ENCODE measurements around the gene PAPPA2.
A peak's percentile ranks its signal among the peaks of the same experiment; 100 is the strongest.

The PAPPA2 gene

DNA sequence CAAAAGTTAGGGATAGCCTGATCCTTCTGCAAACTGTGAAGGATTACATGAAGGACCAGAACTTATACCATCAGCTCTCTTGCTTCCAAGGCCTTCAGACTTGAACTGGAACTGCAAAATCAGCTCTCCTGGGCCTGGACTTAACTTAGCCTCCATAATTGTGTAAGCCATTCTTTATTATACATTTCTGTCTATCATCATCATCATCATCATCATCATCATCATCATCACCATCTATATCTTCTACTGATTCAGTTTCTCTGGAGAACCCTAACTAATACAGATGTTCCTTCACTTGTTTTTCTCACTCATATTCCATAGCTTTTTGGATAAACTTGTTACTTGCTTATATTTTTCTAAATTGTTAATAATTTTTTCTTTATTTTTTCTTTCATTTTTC, 50.0 kb downstream of the PAPPA2 start:
- CTCF ChIA-PET, result interaction anchor here (0.6 to 0.7 kb wide), 2 partner anchors 10 to 282 kb away, joined by 3 read pairs; no protein-coding TSS in a partner anchor
- H3K4me3 ChIP-seq (ENCODE audit: low read depth, low read length), result no peak overlapping the region
- no peaks in the 10 kb centered on the region for H3K9me3 ChIP-seq (ENCODE audit: control insufficient read depth, insufficient read depth, low read depth, low read length)
- H3K27ac ChIP-seq (ENCODE audit: extremely low read depth, low read depth, low read length), result no peak overlapping the region
- H3K4me1 ChIP-seq (ENCODE audit: control insufficient read depth, insufficient read depth, low read length), result no peaks in the 10 kb centered on the region
- TF ChIP-seq, protein P1, sequence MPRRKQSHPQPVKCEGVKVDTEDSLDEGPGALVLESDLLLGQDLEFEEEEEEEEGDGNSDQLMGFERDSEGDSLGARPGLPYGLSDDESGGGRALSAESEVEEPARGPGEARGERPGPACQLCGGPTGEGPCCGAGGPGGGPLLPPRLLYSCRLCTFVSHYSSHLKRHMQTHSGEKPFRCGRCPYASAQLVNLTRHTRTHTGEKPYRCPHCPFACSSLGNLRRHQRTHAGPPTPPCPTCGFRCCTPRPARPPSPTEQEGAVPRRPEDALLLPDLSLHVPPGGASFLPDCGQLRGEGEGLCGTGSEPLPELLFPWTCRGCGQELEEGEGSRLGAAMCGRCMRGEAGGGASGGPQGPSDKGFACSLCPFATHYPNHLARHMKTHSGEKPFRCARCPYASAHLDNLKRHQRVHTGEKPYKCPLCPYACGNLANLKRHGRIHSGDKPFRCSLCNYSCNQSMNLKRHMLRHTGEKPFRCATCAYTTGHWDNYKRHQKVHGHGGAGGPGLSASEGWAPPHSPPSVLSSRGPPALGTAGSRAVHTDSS (tag by site-specific recombination; IDR thresholded peaks at IDR 0.05), result peak; percentile 62
- TF ChIP-seq, protein P2, sequence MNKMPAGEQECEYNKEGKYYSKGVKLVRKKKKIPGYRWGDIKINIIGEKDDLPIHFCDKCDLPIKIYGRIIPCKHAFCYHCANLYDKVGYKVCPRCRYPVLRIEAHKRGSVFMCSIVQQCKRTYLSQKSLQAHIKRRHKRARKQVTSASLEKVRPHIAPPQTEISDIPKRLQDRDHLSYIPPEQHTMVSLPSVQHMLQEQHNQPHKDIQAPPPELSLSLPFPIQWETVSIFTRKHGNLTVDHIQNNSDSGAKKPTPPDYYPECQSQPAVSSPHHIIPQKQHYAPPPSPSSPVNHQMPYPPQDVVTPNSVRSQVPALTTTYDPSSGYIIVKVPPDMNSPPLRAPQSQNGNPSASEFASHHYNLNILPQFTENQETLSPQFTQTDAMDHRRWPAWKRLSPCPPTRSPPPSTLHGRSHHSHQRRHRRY (tag by site-specific recombination; IDR thresholded peaks at IDR 0.05), result no peak
- POLR2A ChIA-PET, result no interaction called here
- H3K36me3 ChIP-seq (ENCODE audit: control insufficient read depth in 2 of 2, insufficient read depth in 1 of 2, low read length in 2 of 2), result no peaks in the 10 kb centered on the region

DNA sequence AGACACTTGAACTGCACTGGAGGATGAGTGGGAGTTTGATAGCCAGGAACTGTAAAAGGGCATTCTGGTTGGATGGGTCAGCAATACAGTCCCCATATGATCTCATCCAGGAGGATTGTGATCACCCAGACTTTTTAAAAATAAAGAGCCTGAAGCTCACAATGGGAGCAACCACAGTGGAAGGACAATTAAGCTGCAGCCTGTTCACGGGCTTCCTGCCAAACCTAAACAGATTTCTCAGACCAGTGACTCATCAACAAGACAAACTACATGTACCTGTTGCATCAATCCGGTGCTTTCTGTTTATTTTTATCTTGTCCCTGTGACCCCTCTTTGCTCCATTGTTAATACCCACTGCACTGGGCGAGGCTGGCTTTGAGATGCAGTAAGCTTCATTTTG, 52.3 kb downstream of the PAPPA2 start:
- Histone ChIP-seq H3K27ac (ENCODE audit: extremely low read depth, low read depth, low read length) (no peak overlapping the region), H3K9me3 (ENCODE audit: control insufficient read depth, insufficient read depth, low read depth, low read length) (no peaks in the 10 kb centered on the region), H3K4me1 (ENCODE audit: control insufficient read depth, insufficient read depth, low read length) (no peaks in the 10 kb centered on the region), H3K36me3 (ENCODE audit: control insufficient read depth in 2 of 2, insufficient read depth in 1 of 2, low read length in 2 of 2) (no peaks in the 10 kb centered on the region), H3K4me3 (ENCODE audit: low read depth, low read length) (no peak overlapping the region)
- ChIA-PET CTCF (interaction anchor here (0.7 kb wide), 2 partner anchors 9 to 798 kb away, joined by 3 to 4 read pairs; no protein-coding TSS in a partner anchor), POLR2A (interaction anchor here (1.1 kb wide), 1 partner anchor 35 kb away, joined by 3 read pairs; no protein-coding TSS in a partner anchor)
- no peak for TF ChIP-seq ZNF202 (tag by site-specific recombination; IDR thresholded peaks at IDR 0.05; ENCODE audit: borderline replicate concordance)
- no peak for TF ChIP-seq RBAK (tag by site-specific recombination; IDR thresholded peaks at IDR 0.05)
- TF ChIP-seq, protein P3, sequence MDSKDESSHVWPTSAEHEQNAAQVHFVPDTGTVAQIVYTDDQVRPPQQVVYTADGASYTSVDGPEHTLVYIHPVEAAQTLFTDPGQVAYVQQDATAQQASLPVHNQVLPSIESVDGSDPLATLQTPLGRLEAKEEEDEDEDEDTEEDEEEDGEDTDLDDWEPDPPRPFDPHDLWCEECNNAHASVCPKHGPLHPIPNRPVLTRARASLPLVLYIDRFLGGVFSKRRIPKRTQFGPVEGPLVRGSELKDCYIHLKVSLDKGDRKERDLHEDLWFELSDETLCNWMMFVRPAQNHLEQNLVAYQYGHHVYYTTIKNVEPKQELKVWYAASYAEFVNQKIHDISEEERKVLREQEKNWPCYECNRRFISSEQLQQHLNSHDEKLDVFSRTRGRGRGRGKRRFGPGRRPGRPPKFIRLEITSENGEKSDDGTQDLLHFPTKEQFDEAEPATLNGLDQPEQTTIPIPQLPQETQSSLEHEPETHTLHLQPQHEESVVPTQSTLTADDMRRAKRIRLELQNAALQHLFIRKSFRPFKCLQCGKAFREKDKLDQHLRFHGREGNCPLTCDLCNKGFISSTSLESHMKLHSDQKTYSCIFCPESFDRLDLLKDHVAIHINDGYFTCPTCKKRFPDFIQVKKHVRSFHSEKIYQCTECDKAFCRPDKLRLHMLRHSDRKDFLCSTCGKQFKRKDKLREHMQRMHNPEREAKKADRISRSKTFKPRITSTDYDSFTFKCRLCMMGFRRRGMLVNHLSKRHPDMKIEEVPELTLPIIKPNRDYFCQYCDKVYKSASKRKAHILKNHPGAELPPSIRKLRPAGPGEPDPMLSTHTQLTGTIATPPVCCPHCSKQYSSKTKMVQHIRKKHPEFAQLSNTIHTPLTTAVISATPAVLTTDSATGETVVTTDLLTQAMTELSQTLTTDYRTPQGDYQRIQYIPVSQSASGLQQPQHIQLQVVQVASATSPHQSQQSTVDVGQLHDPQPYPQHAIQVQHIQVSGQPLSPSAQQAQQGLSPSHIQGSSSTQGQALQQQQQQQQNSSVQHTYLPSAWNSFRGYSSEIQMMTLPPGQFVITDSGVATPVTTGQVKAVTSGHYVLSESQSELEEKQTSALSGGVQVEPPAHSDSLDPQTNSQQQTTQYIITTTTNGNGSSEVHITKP (tag by site-specific recombination; IDR thresholded peaks at IDR 0.05), result peak; percentile 68
- TF ChIP-seq ZNF394 (tag by site-specific recombination; IDR thresholded peaks at IDR 0.05; ENCODE audit: borderline replicate concordance), result 0 out of 2 replicates have a peak, but pooled peaks have one; percentile 15
- TF ChIP-seq SCRT2 (tag by site-specific recombination; IDR thresholded peaks at IDR 0.05), result peak; percentile 96
- TF ChIP-seq, protein P4, sequence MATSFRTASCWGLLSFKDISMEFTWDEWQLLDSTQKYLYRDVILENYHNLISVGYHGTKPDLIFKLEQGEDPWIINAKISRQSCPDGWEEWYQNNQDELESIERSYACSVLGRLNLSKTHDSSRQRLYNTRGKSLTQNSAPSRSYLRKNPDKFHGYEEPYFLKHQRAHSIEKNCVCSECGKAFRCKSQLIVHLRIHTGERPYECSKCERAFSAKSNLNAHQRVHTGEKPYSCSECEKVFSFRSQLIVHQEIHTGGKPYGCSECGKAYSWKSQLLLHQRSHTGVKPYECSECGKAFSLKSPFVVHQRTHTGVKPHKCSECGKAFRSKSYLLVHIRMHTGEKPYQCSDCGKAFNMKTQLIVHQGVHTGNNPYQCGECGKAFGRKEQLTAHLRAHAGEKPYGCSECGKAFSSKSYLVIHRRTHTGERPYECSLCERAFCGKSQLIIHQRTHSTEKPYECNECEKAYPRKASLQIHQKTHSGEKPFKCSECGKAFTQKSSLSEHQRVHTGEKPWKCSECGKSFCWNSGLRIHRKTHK (tag by site-specific recombination; IDR thresholded peaks at IDR 0.05), result no peak
- peak; percentile 29; the same call in 1 of the 2 replicates for TF ChIP-seq SCRT1 (tag by site-specific recombination; IDR thresholded peaks at IDR 0.05; ENCODE audit: borderline replicate concordance)
- TF ChIP-seq ZBTB21 (tag by site-specific recombination; IDR thresholded peaks at IDR 0.05), result no peak
- TF ChIP-seq OSR2 (tag by site-specific recombination; IDR thresholded peaks at IDR 0.05), result 0 out of 2 replicates have a peak, but pooled peaks have one; percentile 11
- TF ChIP-seq KLF10 (tag by site-specific recombination; IDR thresholded peaks at IDR 0.05), result no peak
- TF ChIP-seq FEZF1 (tag by site-specific recombination; IDR thresholded peaks at IDR 0.05), result peak; percentile 58
- TF ChIP-seq, protein P5, sequence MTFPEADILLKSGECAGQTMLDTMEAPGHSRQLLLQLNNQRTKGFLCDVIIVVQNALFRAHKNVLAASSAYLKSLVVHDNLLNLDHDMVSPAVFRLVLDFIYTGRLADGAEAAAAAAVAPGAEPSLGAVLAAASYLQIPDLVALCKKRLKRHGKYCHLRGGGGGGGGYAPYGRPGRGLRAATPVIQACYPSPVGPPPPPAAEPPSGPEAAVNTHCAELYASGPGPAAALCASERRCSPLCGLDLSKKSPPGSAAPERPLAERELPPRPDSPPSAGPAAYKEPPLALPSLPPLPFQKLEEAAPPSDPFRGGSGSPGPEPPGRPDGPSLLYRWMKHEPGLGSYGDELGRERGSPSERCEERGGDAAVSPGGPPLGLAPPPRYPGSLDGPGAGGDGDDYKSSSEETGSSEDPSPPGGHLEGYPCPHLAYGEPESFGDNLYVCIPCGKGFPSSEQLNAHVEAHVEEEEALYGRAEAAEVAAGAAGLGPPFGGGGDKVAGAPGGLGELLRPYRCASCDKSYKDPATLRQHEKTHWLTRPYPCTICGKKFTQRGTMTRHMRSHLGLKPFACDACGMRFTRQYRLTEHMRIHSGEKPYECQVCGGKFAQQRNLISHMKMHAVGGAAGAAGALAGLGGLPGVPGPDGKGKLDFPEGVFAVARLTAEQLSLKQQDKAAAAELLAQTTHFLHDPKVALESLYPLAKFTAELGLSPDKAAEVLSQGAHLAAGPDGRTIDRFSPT (tag by site-specific recombination; IDR thresholded peaks at IDR 0.05), result peak; percentile 71
- TF ChIP-seq, protein P6, sequence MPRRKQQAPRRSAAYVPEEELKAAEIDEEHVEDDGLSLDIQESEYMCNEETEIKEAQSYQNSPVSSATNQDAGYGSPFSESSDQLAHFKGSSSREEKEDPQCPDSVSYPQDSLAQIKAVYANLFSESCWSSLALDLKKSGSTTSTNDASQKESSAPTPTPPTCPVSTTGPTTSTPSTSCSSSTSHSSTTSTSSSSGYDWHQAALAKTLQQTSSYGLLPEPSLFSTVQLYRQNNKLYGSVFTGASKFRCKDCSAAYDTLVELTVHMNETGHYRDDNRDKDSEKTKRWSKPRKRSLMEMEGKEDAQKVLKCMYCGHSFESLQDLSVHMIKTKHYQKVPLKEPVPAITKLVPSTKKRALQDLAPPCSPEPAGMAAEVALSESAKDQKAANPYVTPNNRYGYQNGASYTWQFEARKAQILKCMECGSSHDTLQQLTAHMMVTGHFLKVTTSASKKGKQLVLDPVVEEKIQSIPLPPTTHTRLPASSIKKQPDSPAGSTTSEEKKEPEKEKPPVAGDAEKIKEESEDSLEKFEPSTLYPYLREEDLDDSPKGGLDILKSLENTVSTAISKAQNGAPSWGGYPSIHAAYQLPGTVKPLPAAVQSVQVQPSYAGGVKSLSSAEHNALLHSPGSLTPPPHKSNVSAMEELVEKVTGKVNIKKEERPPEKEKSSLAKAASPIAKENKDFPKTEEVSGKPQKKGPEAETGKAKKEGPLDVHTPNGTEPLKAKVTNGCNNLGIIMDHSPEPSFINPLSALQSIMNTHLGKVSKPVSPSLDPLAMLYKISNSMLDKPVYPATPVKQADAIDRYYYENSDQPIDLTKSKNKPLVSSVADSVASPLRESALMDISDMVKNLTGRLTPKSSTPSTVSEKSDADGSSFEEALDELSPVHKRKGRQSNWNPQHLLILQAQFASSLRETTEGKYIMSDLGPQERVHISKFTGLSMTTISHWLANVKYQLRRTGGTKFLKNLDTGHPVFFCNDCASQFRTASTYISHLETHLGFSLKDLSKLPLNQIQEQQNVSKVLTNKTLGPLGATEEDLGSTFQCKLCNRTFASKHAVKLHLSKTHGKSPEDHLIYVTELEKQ (tag by site-specific recombination; IDR thresholded peaks at IDR 0.05; ENCODE audit: borderline replicate concordance), result peak; percentile 41; the same call in 1 of the 2 replicates
- 0 out of 2 replicates have a peak, but pooled peaks have one; percentile 43 for TF ChIP-seq KLF8 (tag by site-specific recombination; IDR thresholded peaks at IDR 0.05)
- 0 out of 2 replicates have a peak, but pooled peaks have one; percentile 48 for TF ChIP-seq ZNF366 (tag by site-specific recombination; conservative IDR thresholded peaks at IDR 0.05)
